HG02759 (cell line): ENCODE results near the gene TESK2.

ENCODE experiments used
- ATAC-seq: cut with Tn5 transposase; IDR thresholded peaks from one replicate; pipeline ENCODE4 v1.9.1; 2021; ENCODE audit warnings: mild to moderate bottlenecking, moderate library complexity; ENCODE audit not compliant: unreplicated experiment

TESK2 gene

DNA sequence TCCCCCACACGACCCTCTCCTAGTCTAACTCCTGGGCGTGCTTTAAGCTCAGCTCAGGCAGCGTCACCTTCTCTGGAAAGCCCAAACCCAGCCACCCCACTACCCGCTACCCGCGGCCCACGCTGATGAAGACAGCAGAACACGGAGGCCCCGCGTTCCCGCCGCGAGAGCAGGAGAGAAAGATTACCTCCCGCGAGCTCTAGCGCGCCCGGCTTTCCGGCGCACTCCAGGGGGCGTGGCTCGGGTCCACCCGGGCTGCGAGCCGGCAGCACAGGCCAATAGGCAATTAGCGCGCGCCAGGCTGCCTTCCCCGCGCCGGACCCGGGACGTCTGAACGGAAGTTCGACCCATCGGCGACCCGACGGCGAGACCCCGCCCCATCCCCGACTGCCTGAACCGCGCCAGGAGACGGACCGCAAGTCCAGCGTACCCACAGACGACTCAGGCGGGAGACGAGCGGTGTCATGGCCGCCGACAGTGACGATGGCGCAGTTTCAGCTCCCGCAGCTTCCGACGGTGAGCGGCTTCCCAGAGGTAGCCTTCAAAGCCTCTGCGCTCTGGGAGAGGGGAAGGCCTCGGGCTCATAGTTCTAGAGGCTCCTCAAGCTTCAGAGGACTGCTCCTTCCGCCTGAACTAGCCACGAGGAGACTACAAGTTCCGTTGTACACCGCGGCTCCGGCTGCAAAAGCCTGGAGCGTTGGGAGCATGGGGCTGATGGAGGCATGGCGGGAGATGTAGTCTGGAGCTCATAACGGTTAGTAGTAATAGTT lies 151.0 kb downstream of the TESK2 start, which contains the start of the genes MUTYH and TOE1:
Gene MUTYH (minus strand): TSS at position 652 of the 770 bp plus-strand sequence. CDS start 5,935 bp downstream, outside the sequence.
Gene TOE1 (plus strand): TSS at position 382 of the 770 bp plus-strand sequence. CDS start 83 bp downstream, at position 465.
- ATAC-seq, result peak; percentile 82

DNA sequence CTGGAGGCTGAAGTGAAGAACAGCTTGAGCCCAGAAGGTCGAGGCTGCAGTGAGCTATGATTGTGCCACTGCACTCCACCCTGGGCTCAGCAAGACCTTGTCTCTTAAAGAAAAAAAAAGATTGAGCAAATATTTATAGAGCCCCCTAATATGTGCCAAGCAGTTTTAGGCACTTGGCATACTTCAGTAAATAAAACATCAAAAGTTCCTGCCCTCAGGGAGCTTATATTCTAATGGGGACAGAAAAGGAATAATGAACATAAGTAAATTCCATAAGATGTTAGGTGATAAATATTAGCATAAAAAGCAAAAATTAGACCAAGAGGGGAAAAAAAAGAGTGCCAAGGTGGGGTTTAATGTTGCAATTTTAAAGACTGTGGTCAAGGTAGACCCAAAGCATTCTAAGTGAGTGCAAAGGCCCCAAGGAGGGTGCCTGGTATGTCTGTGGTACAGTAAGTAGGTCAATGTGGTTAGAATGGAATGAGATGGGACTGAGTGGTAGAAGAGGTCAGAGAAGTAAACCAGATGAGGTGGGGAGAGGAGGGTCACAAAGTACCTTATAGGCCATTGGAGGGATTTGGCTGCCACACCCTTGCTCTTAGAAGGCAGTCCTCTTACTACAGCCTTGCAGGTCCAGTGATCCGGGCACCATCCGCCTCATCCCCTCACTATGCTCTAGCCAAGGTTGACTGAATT lies 153.2 kb downstream of the TESK2 start:
- no peak for ATAC-seq

DNA sequence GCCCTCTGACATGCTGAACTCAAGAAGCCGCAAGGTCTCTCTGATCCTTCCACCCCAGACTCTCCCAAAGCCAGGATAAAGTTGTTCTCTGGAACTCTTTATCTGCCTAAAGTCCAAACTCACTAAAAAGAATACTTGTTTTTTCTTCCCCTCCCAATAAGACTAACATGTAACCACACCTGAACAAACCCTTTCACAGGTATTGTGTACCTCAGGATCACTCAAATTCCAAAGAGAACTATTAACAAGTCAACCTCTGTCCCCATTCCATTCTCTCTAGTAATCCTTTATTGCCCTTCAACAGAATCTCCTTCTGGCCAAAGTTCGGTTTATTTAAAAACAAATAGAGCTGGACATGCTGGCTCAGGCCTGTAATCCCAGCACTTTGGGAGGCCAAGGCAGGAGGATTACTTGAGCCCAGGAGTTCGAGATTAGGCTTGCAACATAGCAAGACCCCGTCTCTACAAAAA lies 155.1 kb downstream of the TESK2 start:
- ATAC-seq, result no peak

DNA sequence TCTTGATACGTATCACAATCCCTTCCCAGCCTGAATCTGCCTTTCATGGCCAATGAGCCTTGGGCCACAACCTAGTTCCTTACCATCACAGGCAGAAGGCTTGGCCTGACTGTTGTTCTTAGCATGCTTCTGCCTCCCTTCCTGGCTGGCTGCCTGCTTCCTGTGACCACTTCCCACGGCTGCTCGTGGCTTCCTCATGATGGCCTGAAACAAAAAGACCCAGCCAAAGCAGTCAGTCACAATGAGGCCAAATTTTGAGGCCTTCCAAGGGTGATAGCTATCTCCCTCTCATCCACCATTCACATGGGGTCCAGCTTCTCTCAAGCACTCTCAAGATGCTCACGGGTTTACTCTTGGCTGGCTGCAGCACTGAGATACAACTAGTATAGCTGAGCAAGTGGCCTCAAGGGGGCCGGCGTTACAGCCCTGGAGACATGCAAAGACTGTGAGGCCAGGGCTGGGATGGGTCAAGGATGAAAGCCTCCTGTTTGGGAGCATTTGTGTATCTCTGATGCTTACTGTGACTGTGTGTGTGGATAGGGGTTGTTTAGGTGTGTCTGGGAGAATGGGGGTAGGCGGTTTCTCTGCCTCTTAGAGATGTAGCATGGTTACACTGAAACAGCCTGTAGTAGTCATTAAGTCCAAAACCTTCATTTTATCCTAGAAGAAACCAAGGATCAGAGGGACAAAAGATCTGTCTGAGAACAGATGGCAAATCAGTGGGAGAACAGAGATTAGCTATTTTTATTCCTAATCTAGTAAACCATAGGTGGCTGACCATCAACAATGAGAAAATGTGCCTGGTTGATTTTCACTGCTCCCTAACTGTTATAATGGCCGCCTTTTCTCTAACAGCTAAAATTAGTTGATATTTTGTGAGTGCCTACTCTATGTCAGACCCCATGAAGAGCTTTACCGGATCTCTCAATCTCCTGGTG lies 156.4 kb downstream of the TESK2 start:
- no peak for ATAC-seq

DNA sequence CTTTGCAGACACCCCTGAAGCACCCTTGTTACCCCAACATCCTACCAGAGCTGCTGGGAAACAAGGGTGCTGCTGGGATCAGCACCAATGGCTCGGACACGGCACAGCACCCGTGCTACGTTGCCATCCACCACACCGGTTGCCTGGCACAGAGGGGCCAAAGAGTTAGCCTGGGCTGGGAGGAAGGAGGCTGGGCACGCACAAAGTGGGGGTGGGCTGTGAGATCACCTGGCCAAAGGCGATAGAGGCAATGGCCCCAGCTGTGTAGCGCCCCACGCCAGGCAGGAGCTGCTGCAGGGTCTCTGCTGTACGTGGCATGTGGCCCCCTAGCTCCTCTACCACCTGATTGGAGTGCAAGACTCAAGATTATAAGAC lies 158.6 kb downstream of the TESK2 start:
- no peak for ATAC-seq

DNA sequence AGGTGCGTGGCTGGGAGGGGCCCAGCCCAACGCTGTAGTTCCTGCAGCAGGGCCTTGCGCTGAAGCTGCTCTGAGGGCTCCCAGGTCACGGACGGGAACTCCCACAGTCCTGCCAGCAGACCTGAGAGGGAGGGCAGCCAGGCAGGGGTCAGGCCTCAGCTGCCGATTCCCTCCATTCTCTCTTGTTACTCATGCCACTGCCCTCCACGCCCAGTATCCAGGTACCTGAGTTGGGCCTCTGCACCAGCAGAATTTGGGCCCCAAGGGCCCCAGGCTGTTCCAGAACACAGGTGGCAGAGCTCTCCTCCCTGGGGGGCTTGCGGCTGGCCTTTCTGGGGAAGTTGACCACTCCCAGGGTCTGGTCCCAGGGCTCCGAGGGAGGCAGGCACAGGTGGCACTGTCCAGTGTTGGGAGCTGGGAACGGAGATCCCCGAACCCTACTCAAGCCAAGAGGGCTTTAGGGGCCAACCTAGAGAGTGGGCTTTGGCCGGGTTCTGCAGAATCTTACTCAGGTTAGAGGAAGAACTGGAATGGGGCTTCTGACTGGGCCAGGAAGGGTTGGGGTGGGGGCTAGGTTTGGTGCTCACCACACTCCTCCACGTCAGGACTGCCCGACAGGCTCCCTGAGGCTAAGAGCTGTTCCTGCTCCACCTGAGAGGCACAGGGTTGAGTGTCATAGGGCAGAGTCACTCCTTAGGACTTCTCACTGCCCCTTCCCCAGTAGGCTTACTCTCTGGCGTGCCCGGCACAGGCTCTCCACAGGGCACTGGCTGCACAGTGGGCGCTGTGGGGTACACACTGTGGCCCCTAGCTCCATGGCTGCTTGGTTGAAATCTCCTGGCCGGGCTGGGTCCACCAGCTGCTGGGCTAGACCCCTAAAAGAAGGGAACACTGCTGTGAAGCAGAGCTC lies 159.3 kb downstream of the TESK2 start:
- no peak for ATAC-seq

DNA sequence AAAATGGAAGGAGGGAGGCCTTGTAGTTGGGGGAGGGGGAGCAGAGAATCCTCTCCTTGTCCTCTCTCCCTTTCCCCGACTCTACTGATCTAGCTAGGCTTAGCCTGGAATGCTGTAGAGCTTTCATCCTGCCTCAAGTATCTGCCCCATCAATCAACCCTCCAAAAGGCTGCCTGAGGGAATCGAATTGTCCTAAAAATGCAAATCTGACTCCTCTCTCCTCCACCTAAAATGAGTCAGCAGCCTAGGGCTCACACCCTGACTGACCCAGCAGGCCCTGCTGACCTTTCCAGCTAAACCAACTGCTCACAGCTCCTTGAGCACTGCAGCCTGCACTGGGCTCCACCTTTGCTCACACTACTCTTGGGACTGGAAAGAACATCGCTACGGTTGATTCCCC lies 161.5 kb downstream of the TESK2 start:
- ATAC-seq, result no peak

DNA sequence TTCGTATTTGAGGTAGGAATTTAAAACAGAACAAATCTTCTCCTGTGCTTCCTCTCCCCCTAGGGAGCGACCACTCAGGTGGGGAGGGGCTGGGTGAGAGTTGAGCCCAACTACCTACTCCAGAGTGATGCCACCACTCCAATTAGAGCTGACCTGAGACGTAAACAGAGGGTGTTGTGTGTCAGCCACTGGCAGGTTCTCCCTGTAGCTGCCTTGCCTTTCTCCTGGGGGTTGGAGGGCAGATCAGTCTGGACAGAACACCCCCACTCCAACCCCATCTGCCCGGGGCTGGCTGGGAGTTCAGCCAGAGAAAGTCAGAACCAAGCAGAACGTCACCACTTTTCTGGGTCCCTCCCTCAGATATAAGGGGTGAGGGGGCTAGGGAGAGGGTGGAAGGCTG lies 162.3 kb downstream of the TESK2 start:
- ATAC-seq, result no peak

DNA sequence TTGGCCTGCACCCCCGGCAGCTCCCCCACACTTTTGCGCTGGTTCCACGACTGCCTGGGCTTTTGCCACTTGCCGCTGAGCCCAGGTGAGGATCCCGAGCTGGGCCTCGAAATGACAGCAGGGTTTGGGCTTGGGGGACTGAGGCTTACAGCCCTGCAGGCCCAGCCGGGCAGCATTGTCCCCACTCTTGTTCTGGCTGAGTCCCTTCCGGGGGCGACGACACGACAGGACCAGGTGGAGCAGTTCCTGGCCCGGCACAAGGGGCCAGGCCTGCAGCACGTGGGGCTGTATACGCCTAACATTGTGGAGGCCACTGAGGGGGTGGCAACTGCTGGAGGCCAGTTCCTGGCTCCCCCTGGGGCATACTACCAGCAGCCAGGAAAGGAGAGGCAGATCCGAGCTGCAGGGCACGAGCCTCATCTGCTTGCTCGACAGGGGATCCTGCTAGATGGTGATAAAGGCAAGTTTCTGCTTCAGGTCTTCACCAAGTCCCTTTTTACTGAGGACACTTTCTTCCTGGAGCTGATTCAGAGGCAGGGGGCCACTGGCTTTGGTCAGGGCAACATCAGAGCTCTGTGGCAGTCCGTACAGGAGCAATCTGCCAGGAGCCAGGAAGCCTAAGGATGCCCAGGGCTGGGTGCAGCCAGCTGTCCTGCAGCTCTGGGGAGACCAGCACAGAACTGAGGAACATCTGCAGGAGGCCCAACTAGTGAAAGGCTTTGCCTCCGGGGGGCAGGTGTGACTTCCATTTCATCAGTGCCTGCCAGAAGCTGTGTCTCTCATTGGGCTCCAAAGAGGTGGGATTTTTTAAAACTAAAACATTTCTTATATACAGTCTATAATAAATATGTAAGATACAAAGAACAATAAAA lies 163.1 kb downstream of the TESK2 start:
- no peak for ATAC-seq

DNA sequence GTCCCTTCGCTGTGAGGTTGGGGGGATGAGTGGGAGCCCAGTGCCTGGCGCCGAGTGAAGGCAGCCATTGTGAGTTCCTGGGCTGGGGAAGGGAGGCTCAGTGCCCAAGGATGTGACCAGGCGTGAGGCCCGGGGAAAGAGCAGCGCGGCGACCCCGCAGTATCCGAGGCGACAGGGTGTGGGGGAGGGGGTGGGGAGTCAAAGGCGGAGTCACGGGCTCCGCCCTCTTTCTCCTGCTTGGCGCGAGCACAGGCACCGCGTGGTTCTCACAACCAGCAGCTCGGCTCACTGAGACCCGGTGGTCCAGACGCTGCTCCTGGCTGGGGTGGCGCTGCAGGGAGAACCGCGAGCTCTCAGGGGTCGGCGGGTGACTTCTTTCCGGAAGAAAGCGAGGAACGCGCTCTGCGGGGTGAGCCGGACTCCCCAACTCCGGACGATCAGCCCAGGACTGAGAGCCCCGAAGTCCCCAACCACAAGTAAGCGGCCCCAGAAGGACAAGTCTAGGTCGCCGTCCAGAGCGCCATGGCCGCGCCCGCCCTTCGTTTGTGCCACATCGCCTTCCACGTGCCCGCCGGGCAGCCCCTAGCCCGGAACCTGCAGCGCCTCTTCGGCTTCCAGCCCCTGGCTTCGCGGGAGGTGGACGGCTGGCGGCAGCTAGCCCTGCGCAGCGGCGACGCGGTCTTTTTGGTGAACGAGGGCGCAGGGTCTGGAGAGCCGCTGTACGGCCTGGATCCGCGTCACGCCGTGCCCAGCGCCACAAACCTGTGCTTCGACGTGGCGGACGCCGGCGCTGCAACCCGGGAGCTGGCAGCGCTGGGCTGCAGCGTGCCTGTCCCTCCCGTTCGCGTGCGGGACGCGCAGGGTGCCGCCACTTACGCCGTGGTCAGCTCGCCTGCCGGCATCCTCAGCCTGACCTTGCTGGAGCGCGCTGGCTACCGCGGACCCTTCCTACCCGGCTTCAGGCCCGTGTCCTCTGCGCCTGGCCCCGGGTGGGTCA lies 164.0 kb downstream of the TESK2 start, which contains the start of gene HPDL:
Gene HPDL (plus strand): TSS at position 269 of the 997 bp plus-strand sequence. CDS start 254 bp downstream, at position 523.
- peak; percentile 71 for ATAC-seq

DNA sequence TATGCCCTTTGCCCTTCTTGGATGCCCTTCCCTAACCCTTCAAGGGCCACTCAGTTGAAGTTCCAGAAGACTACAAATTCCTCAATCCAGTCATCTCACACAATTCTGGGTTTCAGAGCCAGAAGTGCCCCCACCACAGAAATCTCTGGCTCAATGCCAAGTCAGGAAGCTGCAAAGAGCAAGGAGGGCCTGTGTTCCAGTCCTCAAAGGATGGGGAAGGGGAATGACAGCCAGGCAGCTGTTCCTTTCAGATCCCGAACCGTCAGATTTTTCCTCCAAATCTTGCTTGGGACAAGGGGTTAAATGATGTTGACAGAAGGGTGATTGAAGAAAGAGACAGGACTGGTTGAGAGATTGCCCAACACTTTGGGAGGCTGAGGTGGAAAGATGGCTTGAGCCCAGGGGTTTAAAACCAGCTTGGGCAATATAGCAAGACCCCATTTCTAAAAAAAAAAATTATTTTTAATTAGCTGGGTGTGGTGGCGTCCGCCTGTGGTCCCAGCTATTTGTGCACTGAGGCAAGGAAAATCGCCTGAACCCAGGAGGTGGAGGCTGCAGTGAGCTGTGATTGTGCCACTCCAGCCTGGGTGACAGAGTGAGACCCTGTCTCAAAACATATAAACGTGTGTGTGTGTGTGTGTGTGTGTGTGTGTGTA lies 165.0 kb downstream of the TESK2 start:
- no peak for ATAC-seq

DNA sequence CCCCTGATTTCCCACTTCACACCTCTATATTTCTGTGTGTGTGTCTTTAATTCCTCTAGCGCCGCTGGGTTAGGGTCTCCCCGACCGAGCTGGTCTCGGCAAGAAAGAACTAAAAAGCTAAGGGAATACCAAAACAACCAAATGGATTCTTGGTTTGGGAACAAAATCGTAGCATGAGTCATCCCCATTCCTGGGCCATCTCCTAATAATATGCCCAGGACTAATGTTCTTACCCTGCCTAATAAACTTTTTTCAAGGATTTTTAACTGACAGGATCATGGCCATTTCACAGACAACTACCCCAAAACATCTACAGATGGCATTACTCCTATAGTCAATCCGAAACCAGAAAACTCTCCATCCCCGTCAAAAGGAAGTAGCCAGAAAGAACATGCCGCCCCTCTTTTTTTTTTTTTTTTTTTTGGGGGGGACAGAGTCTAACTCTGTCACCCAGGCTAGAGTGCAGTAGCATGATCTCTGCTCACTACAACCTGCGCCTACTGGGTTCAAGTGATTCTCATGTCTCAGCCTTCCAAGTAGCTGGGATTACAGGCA lies 168.4 kb downstream of the TESK2 start:
- ATAC-seq, result no peak

DNA sequence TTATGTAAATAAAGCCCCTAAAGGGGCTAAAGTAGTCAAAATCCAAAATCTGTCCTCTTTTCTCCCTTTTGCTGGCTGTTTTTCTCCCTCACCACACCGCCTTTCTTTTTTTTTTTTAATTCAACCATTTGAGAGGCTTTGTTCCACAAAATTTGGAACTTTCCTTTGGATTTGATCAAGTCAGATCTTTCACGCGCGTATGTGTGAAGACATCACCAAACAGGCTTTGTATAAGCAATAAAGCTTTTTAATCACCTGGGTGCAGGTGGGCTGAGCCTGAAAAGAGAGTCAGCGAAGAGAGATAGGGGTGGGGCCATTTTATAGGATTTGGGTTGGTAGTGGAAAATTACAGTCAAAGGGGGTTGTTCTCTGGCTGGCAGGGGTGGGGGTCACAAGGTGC lies 169.5 kb downstream of the TESK2 start:
- ATAC-seq, result no peak

DNA sequence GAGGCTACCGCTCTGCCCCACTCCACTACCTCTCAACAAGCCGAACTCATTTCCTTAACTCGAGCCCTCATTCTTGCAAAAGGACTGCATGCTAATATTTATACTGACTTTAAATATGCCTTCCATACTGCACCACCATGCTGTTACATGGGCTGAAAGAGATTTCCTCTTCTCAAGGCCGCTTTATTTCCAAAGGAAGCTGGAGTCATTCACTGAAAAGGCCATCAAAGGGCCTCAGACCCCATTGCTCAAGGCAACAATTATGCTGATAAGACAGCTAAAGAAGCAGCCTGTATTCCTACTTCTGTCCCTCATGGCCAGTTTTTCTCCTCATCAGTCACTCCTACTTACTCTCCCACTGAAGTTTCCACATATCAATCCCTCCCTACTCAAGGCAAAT lies 171.2 kb downstream of the TESK2 start:
- ATAC-seq, result no peak

DNA sequence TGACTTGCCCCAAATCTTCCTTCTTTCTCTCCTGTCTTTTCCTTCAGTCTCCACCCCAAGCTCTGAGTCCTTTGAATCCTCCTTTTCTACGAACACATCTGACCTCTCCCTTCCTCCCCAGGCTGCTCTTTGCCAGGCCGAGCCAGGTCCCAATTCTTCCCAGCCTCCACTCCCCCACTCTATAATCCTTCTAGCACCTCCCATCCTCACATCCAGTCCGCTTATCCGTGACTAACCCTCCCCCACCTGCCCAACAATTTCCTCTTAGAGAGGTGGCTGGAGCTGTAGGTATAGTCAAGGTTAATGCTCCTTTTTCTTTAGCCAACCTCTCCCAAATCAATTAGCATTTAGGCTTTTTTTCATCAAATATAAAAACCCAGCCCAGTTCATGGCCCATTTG lies 173.8 kb downstream of the TESK2 start:
- ATAC-seq, result no peak

DNA sequence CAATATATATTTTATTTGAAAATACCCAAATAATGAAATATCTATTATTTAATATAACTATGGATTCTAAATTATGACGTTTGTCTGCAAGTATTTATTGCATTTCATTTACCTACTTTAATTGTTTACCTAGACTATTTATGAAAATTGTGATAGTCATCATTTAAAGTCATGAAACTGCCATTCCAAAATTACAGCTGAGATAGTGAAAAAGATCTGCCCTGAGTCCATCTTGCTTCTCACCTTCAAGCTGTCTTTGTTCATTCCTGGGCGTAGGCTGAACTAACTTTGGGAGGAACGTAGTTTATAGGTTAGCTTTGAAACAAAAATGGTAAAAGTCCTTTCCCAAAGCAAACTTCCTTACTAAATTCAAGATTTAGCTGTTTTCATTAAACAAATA lies 176.7 kb downstream of the TESK2 start:
- ATAC-seq, result no peak

DNA sequence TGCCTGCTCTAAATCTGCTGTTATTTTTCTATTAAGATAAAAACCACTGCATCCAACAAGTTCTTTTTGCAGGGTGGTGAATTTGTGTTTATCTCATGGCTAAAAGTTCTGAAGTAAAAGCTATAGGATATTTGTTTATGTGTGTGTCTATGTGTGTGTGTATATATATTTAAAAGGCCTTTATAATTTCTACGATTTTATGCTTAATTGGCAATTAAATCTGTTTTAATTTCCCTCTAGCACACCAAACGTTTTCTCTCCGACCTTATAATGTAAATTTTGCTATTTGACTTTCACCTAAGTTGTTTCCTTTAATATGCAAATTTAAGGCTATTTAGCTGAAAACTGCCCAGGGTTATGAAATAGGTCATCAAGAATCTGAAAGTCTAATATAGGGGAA lies 184.1 kb downstream of the TESK2 start:
- ATAC-seq, result no peak
